A549 treated with CpdA at 1 μM for 4 hours (cell line): Measurements from ENCODE around the gene RPP25. TPM values are rescaled to one million over a fixed set of nuclear protein-coding genes. Genes with fewer than 3 reads are reported as not detected.

Experiments
- total RNA-seq: library from RNA; stranded (reverse); fragments of 200-300 nt; extraction: Qiagen RNA extraction; gene quantifications from 5 replicates; pipeline ENCODE4 v1.2.3, GENCODE V29; 2022; ENCODE audit warnings: low read depth

RPP25 gene
- total RNA-seq = 18.9 to 28.8 TPM (median 27.3 TPM) in 5 replicates

GRCh38 chr15:74956648-74957475, at the start of gene RPP25:
Gene RPP25, minus strand, starts transcription at chr15:74956772. Its CDS starts 189 bp downstream, at chr15:74956583.

DNA sequence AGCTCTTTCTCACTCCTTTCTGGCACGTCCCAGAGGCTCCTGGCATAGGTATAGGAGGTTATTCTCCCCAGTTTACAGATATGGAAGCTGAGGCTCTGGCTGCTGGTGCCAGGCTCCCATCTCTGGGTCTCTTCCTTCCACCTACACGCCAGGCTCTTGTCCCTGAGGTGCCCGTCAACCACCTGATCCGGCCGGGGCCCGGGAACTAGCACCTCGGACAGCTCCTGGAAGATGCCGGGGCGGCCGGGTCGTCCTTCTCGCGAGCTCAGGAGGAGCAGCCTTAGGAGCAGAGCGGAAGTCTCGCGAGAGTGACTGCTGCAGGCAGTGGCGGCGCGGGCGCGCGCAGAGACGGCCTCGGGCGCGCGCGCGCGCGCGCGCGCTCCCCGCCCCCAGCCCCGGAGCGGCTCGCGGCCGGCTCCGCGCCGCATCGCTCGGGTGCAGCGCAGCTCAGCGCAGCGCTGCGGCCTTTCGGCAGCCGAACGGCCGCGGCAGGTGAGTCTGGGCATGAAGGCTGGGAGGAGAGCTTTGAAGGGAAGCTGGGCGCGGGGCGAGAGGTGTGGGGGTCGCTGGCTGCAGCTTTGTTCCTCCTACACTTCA, 38.7 kb upstream of the RPP25 start, which contains the start of gene SCAMP5:
Gene SCAMP5 (plus strand): TSS at position 382 of the 597 bp plus-strand sequence. CDS start 16,277 bp downstream, outside the sequence.

GRCh38 chr15:74937590-74938371, 18.8 kb downstream of the RPP25 start, which contains the start of gene COX5A:
Gene COX5A, minus strand, starts transcription at chr15:74938073. Its CDS starts 59 bp downstream, at chr15:74938014.

GRCh38 chr15:74906450-74907162, 50.0 kb downstream of the RPP25 start, which contains the start of gene FAM219B:
Gene FAM219B, minus strand, starts transcription at chr15:74906851. Its CDS starts 51 bp downstream, at chr15:74906800.

Other genes starting within 250 kb of the RPP25 start
- 1.1 to 2.1 TPM (median 2.0 TPM) in 5 replicates for gene CYP1A1, start 231.2 kb downstream of the RPP25 start, total RNA-seq
- gene CYP1A2, start 207.9 kb downstream of the RPP25 start, total RNA-seq = not detected in 5 replicates
- 57.6 to 72.3 TPM (median 65.0 TPM) in 5 replicates for gene CSK, start 174.7 kb downstream of the RPP25 start, total RNA-seq
- not detected in 5 replicates for gene LMAN1L, start 143.9 kb downstream of the RPP25 start, total RNA-seq
- gene CPLX3, start 130.1 kb downstream of the RPP25 start, total RNA-seq = not detected in 5 replicates
- 30.7 to 46.1 TPM (median 35.7 TPM) in 5 replicates for gene ULK3, start 113.6 kb downstream of the RPP25 start, total RNA-seq
- gene SCAMP2, start 83.4 kb downstream of the RPP25 start, total RNA-seq = 57.1 to 68.8 TPM (median 66.9 TPM) in 5 replicates
- 27.0 to 35.8 TPM (median 34.1 TPM) in 5 replicates for gene MPI, start 66.7 kb downstream of the RPP25 start, total RNA-seq
- gene FAM219B, start 49.9 kb downstream of the RPP25 start, total RNA-seq = 32.6 to 36.5 TPM (median 33.6 TPM) in 5 replicates
- 459 to 606 TPM (median 556 TPM) in 5 replicates for gene COX5A, start 18.7 kb downstream of the RPP25 start, total RNA-seq
- 13.8 to 15.2 TPM (median 14.6 TPM) in 5 replicates for gene SCAMP5, start 38.8 kb upstream of the RPP25 start, total RNA-seq
- gene PPCDC, start 66.8 kb upstream of the RPP25 start, total RNA-seq = 16.9 to 21.9 TPM (median 18.6 TPM) in 5 replicates
- gene C15orf39, start 245.1 kb upstream of the RPP25 start, total RNA-seq = 25.0 to 31.7 TPM (median 30.1 TPM) in 5 replicates